HEK293T (cell line): ENCODE results near the gene CEP41.

Experiments used
- CTCF ChIA-PET: fragments of 350-600 bp; formaldehyde crosslinking; extraction: SDS; loops from one replicate; lab custom pipeline; 2021; ENCODE audit warnings: antibody characterized with exemption, inconsistent platforms; lab: Yijun Ruan, JAX
- POLR2A ChIA-PET: fragments of 350-600 bp; formaldehyde crosslinking; extraction: SDS; loops from one replicate; lab custom pipeline; 2020; ENCODE audit warnings: antibody characterized with exemption, inconsistent platforms; lab: Yijun Ruan, JAX
- DNase-seq: peaks from one replicate; pipeline ENCODE4 v3.0.0; 2012; ENCODE audit warnings: mixed read lengths; ENCODE audit errors: extremely low spot score
- ARNT ChIP-seq: fragments of 450-650 bp; IDR thresholded peaks from 2 replicates; pipeline ENCODE4 v1.6.1; 2017; ENCODE audit warnings: mild to moderate bottlenecking
- BHLHE40 ChIP-seq: fragments of 450-650 bp; IDR thresholded peaks from 2 replicates; pipeline ENCODE4 v1.6.1; 2016; ENCODE audit warnings: mild to moderate bottlenecking, moderate library complexity, borderline replicate concordance
- CTBP1 ChIP-seq: fragments of 450-650 bp; IDR thresholded peaks from 2 replicates; pipeline ENCODE4 v1.6.1; 2016; ENCODE audit warnings: borderline replicate concordance
- ELF4 ChIP-seq: fragments of 450-650 bp; IDR thresholded peaks from 2 replicates; pipeline ENCODE4 v1.6.1; 2017; ENCODE audit warnings: antibody characterized with exemption
- FOXA1 ChIP-seq: fragments of 450-650 bp; IDR thresholded peaks from 2 replicates; pipeline ENCODE4 v1.6.1; 2016; ENCODE audit warnings: mild to moderate bottlenecking
- FOXK2 ChIP-seq: fragments of 450-650 bp; IDR thresholded peaks from 2 replicates; pipeline ENCODE4 v1.6.1; 2016; ENCODE audit warnings: mild to moderate bottlenecking
- FOXM1 ChIP-seq: fragments of 450-650 bp; IDR thresholded peaks from 2 replicates; pipeline ENCODE4 v1.6.1; 2017; ENCODE audit warnings: mild to moderate bottlenecking, borderline replicate concordance
- HDGF ChIP-seq: fragments of 450-650 bp; IDR thresholded peaks from 2 replicates; pipeline ENCODE4 v1.6.1; 2017; ENCODE audit warnings: antibody characterized with exemption, borderline replicate concordance
- L3MBTL2 ChIP-seq: fragments of 450-650 bp; conservative IDR thresholded peaks from 2 replicates; pipeline ENCODE4 v1.6.1; 2016; ENCODE audit warnings: mild to moderate bottlenecking
- LEF1 ChIP-seq: fragments of 450-650 bp; IDR thresholded peaks from 2 replicates; pipeline ENCODE4 v1.6.1; 2017; ENCODE audit warnings: mild to moderate bottlenecking, borderline replicate concordance
- NFRKB ChIP-seq: fragments of 450-650 bp; IDR thresholded peaks from 2 replicates; pipeline ENCODE4 v1.6.1; 2016; ENCODE audit warnings: mild to moderate bottlenecking, moderate library complexity
- PKNOX1 ChIP-seq: fragments of 450-650 bp; IDR thresholded peaks from 2 replicates; pipeline ENCODE4 v1.6.1; 2016
- SP1 ChIP-seq: fragments of 450-650 bp; IDR thresholded peaks from 2 replicates; pipeline ENCODE4 v1.6.1; 2017
- SUZ12 ChIP-seq: fragments of 450-650 bp; IDR thresholded peaks from 2 replicates; pipeline ENCODE4 v1.6.1; 2016; ENCODE audit warnings: mild to moderate bottlenecking
- TARDBP ChIP-seq: fragments of 450-650 bp; IDR thresholded peaks from 2 replicates; pipeline ENCODE4 v1.6.1; 2016
- ZNF384 ChIP-seq: fragments of 450-650 bp; IDR thresholded peaks from 2 replicates; pipeline ENCODE4 v1.6.1; 2016

The CEP41 gene

GRCh38 chr7:130478991-130479390, 38.2 kb upstream of the CEP41 start:
- POLR2A ChIA-PET, result no interaction called here
- CTCF ChIA-PET, result no interaction called here
- TF ChIP-seq ELF4, result no peak
- no peak for TF ChIP-seq LEF1
- TF ChIP-seq ZNF384, result no peak
- no peak for TF ChIP-seq TARDBP
- no peak for TF ChIP-seq HDGF
- no peak for TF ChIP-seq ARNT
- no peak for TF ChIP-seq FOXM1
- no peak for TF ChIP-seq CTBP1
- TF ChIP-seq BHLHE40, result no peak
- TF ChIP-seq PKNOX1, result no peak
- no peak for TF ChIP-seq SP1
- TF ChIP-seq NFRKB, result no peak
- no peak for TF ChIP-seq L3MBTL2
- no peak for TF ChIP-seq SUZ12
- no peak for TF ChIP-seq FOXK2
- TF ChIP-seq FOXA1, result no peak
- no peak for DNase-seq

- POLR2A ChIA-PET, result no interaction called here
Observed at GRCh38 chr7:130476297-130477150, 35.7 kb upstream of the CEP41 start.

GRCh38 chr7:130475776-130476175, 35.0 kb upstream of the CEP41 start:
- ChIA-PET POLR2A (no interaction called here), CTCF (no interaction called here)
- DNase-seq, result no peak
- TF ChIP-seq L3MBTL2, result no peak
- TF ChIP-seq FOXK2, result no peak
- TF ChIP-seq PKNOX1, result no peak
- TF ChIP-seq HDGF, result no peak
- no peak for TF ChIP-seq ELF4
- no peak for TF ChIP-seq TARDBP

More at GRCh38 chr7:130476297-130477150, 35.7 kb upstream of the CEP41 start:
- DNase-seq, result no peak
- CTCF ChIA-PET, result no interaction called here
- no peak for TF ChIP-seq ARNT
- TF ChIP-seq SP1, result no peak
- no peak for TF ChIP-seq FOXK2
- TF ChIP-seq BHLHE40, result no peak

- ChIA-PET CTCF (no interaction called here), POLR2A (no interaction called here)
- TF ChIP-seq ELF4 (no peak), SUZ12 (no peak)
- no peak for DNase-seq
Observed at GRCh38 chr7:130473876-130474275, 33.1 kb upstream of the CEP41 start.

- POLR2A ChIA-PET, result no interaction called here
- DNase-seq, result no peak
- TF ChIP-seq ZNF384 (no peak), BHLHE40 (no peak), FOXK2 (no peak), L3MBTL2 (no peak), NFRKB (no peak), FOXA1 (no peak), CTBP1 (no peak), PKNOX1 (no peak), FOXM1 (no peak), ARNT (no peak), TARDBP (no peak), LEF1 (no peak), SUZ12 (no peak), SP1 (no peak), HDGF (no peak), ELF4 (no peak)
- CTCF ChIA-PET, result no interaction called here
Observed at GRCh38 chr7:130473289-130473688, 32.5 kb upstream of the CEP41 start.

GRCh38 chr7:130471974-130472373, 31.2 kb upstream of the CEP41 start:
- ChIA-PET POLR2A (no interaction called here), CTCF (no interaction called here)
- TF ChIP-seq NFRKB (no peak), HDGF (no peak), ZNF384 (no peak), SUZ12 (no peak), L3MBTL2 (no peak), TARDBP (no peak), PKNOX1 (no peak)
- DNase-seq, result no peak
